Lung (tissue), 12 donors: ENCODE results near the gene KRTAP1-3. TPM values are rescaled to one million over a fixed set of nuclear protein-coding genes. Genes with fewer than 3 reads are reported as not detected.

Source experiments
- ATAC-seq: fragments of 200-7000 bp; cut with Tn5 transposase; one replicate; pipeline ENCODE4 v1.9.1; 2020; ENCODE audit warnings: moderate number of reproducible peaks; ENCODE audit not compliant: insufficient read depth, low FRiP score
- DNase-seq, 3 donors: peaks; one replicate each; pipeline ENCODE4 v3.0.0-alpha.2; 2013 to 2017
- H3K27ac ChIP-seq, 2 donors: one replicate each; pipeline ENCODE4 v1.5.1; 2013; ENCODE audit warnings: mild to moderate bottlenecking in 2 of 2, moderate library complexity in 2 of 2, control low read depth in 1 of 2, inconsistent platforms in 1 of 2, low read depth in 1 of 2, low read length in 1 of 2
- H3K27me3 ChIP-seq, 3 donors: one replicate each; pipeline ENCODE4 v1.5.1; 2013; ENCODE audit warnings: low read length in 2 of 3; ENCODE audit not compliant: control insufficient read depth in 3 of 3, insufficient read depth in 3 of 3
- H3K36me3 ChIP-seq, 4 donors: one replicate each; pipeline ENCODE4 v1.5.1; 2013; ENCODE audit warnings: low read length in 4 of 4, mild to moderate bottlenecking in 1 of 4, moderate library complexity in 1 of 4; ENCODE audit not compliant: control insufficient read depth in 4 of 4, insufficient read depth in 4 of 4
- H3K4me1 ChIP-seq, 5 donors: one replicate each; pipeline ENCODE4 v1.5.1; 2013; ENCODE audit warnings: low read length in 5 of 5, mild to moderate bottlenecking in 2 of 5, moderate library complexity in 1 of 5; ENCODE audit not compliant: control insufficient read depth in 5 of 5, insufficient read depth in 5 of 5
- H3K4me3 ChIP-seq: one replicate; pipeline ENCODE4 v1.5.1; 2013; ENCODE audit warnings: mild to moderate bottlenecking, control low read depth, moderate library complexity
- H3K9ac ChIP-seq, 2 donors: one replicate each; pipeline ENCODE4 v1.5.1; 2013; ENCODE audit warnings: low read length in 2 of 2, control low read depth in 1 of 2; ENCODE audit not compliant: insufficient read depth in 1 of 2
- H3K9me3 ChIP-seq, 4 donors: one replicate each; pipeline ENCODE4 v1.5.1; 2013; ENCODE audit warnings: low read length in 3 of 4, mild to moderate bottlenecking in 1 of 4, moderate library complexity in 1 of 4; ENCODE audit not compliant: control insufficient read depth in 4 of 4, insufficient read depth in 3 of 4
- WGBS, 2 donors: extraction: QIAGEN DNeasy Blood & Tissue Kit; methylation state at CpG; one replicate each; pipeline ENCODE4 v1.1.7; 2013; 5-methylcytosine and 5-hydroxymethylcytosine counted together
- polyA plus RNA-seq, 2 donors: library from polyadenylated mRNA; stranded (reverse); fragments of 200-250 nt; gene quantifications; one replicate each; pipeline ENCODE4 v1.2.1, GENCODE V29; 2013
- total RNA-seq, 2 donors: library from RNA; depleted of rRNA in 1 of 2; stranded (reverse); fragments of >200 nt in 1 of 2; gene quantifications; one replicate each; pipeline ENCODE4 v1.2.1, GENCODE V29; 2014 to 2021
- TF ChIP-seq, protein P1 (sequence below): IDR thresholded peaks from 2 replicates; pipeline ENCODE4 v1.5.1; 2012; ENCODE audit warnings: mild to moderate bottlenecking; ENCODE audit errors: control extremely low read depth, extremely low read depth
- donor health status: control.
- donor health status: control.
- donor health status: Bipolar disorder and iron deficiency.
- donor health status: healthy.
- donor health status: DM: yes; HTN: yes; CAD: no.

The KRTAP1-3 gene
- total and polyA plus RNA-seq, 4 donors = not detected

DNA sequence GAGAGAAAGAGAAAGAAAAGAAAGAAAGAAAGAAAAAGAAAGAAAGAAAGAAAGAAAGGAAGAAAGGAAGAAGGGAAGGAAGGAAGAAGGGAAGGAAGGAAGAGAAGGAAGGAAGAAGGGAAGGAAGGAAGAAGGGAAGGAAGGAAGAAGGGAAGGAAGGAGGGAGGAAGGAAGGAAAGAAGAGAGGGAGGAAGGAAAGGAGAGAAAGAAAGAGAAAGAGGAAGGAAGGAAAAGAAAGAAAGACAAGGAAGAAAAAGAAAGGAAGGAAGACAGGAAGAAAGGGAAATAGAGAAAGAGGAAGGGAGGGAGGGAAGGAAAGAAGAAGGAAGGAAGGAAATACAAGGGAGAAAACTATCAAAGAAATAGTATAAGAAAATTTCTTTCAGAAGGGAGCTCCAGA, 42.1 kb upstream of the KRTAP1-3 start:
- Histone ChIP-seq H3K27ac (no peak overlapping the region), H3K4me1 (no peaks in the 10 kb centered on the region), H3K27me3 (peaks cover 0 to 3% (median 0%) of the 10 kb centered on the region in 3 donors), H3K9me3 (peaks cover 0 to 2% (median 0%) of the 10 kb centered on the region in 4 donors), H3K9ac (no peak overlapping the region), H3K4me3 (no peak overlapping the region), H3K36me3 (no peaks in the 10 kb centered on the region)
- ATAC-seq (no peak), DNase-seq (no peak)
- TF ChIP-seq, protein P1, sequence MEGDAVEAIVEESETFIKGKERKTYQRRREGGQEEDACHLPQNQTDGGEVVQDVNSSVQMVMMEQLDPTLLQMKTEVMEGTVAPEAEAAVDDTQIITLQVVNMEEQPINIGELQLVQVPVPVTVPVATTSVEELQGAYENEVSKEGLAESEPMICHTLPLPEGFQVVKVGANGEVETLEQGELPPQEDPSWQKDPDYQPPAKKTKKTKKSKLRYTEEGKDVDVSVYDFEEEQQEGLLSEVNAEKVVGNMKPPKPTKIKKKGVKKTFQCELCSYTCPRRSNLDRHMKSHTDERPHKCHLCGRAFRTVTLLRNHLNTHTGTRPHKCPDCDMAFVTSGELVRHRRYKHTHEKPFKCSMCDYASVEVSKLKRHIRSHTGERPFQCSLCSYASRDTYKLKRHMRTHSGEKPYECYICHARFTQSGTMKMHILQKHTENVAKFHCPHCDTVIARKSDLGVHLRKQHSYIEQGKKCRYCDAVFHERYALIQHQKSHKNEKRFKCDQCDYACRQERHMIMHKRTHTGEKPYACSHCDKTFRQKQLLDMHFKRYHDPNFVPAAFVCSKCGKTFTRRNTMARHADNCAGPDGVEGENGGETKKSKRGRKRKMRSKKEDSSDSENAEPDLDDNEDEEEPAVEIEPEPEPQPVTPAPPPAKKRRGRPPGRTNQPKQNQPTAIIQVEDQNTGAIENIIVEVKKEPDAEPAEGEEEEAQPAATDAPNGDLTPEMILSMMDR = no peak

DNA sequence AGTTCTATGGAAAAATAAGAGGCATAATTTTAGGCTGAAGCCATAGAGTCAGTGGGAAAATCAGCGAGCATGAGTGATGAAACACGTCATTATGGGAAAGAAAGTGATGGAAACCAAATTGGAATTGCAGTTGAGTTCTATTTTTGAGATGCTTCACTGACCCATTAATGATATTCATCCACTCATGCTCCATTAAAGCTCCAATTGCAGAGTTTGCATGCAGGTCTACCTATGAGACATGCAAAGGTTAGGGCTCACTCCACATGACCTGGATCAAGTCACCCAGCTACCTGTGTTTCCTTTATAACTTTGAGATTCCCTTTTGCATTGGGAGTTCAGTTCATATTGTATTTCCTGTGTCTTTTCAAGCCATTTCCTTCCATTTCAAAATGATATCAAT, 39.0 kb upstream of the KRTAP1-3 start:
- no peak for ATAC-seq
- H3K27me3 ChIP-seq = peaks cover 0 to 3% (median 0%) of the 10 kb centered on the region in 3 donors
- TF ChIP-seq, protein P1 = no peak
- no peak overlapping the region for H3K4me3 ChIP-seq
- WGBS, 2 donors = 91 to 93% methylated on average over 2 of the region's 2 CpGs
- DNase-seq = no peak
- H3K9me3 ChIP-seq = peaks cover 0 to 3% (median 0%) of the 10 kb centered on the region in 4 donors
- no peaks in the 10 kb centered on the region for H3K36me3 ChIP-seq
- H3K4me1 ChIP-seq = no peaks in the 10 kb centered on the region
- H3K9ac ChIP-seq = no peak overlapping the region
- no peak overlapping the region for H3K27ac ChIP-seq

DNA sequence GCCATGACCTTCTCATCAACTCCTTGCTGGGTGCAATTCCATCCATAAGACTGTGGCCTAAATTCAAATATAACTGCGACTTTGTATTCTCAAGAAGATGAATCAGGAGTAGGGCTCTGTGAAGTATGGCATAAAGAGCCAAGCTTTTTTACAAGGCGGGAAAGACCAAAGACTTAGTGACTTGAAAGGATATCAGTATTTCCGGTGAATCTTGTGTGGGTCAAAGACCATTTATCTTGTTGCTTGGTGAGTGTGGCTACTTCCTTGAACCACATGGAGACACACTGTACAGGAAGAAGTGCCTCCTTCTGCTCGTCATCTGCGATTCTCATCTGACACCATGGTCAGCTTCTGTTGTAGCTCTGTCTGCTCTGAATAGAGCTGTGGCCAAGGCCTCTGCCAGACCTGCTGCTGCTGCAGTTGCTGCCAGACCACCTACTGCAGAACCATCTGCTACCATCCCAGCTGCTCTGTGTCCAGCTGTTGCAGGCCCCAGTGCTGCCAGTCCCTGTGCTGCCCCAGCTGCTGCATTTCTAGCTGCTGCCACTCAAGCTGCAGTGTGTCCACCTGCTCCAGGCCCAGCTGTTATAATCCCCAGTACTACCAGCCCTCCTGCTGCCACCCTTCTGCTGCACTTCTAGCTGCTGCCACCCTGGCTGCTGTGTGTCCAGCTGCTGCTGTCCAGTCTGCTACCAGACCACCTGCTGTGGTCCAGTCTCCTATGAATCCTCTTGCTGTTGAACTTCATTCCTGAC, 37.1 kb upstream of the KRTAP1-3 start:
- Histone ChIP-seq H3K36me3 (no peaks in the 10 kb centered on the region), H3K27ac (no peak overlapping the region), H3K4me3 (no peak overlapping the region), H3K9ac (no peak overlapping the region), H3K27me3 (peaks cover 0 to 3% (median 0%) of the 10 kb centered on the region in 3 donors), H3K4me1 (no peaks in the 10 kb centered on the region), H3K9me3 (peaks cover 0 to 3% (median 0%) of the 10 kb centered on the region in 4 donors)
- 75 to 84% methylated on average over 5 of the region's 5 CpGs for WGBS, 2 donors
- no peak for ATAC-seq
- DNase-seq = no peak
- TF ChIP-seq, protein P1 = no peak
